NCI-H1930 (cell line): ENCODE results near the gene CTNNA1.

Experiments
- DNase-seq, 2 experiments: peaks; one replicate each; lab custom pipeline; 2025; lab: John Stamatoyannopoulos, UW

Gene CTNNA1

DNA sequence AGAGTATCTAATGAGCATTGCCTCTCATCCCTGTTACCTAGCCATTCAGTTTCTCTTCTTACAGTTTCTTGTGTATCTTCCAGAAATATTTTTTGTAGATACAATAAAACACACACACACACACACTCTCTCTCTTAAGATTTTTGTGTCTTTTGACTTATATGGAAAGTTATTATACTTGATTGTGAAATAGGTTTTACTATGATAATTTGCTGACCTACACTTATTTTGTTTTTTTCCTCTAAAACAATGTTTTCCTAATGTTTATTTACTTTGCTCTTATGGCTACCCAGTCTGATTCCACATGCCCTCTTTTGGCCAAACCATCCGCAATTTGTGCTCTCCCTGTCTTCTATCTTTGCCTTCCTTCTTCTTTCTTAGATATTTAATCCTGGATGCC is 96.7 kb downstream of the CTNNA1 start:
- DNase-seq = no peak

DNA sequence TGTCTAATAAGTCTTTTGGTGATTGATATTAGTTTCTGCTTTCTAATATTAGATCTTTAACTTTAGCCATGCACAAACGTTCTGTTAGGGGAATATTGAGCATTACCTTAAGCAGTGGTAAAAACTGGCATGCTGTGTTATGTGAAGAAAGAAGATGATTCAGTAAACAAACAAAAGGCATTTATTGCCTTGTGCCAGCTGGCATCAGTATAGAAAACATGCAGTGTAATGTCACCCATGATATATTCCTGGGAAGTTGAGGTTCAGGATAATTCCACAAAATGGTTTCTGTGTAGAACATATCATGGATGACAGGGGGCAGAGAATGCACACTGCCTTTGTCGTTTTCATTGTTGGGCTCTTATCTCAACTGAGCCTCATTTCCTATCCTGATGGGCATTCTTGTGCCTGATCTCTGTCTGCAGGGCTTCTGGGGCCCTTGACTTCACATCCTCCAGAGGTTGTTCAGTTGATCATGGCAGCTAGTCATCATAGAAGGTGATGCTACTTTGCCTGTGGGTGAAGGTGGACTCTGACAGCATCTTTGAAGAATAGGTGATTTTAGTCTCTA is 97.7 kb downstream of the CTNNA1 start:
- no peak for DNase-seq

- DNase-seq = no peak
These were observed 99.9 kb downstream of the CTNNA1 start for GRCh38 chr5:138853132-138853531.

DNA sequence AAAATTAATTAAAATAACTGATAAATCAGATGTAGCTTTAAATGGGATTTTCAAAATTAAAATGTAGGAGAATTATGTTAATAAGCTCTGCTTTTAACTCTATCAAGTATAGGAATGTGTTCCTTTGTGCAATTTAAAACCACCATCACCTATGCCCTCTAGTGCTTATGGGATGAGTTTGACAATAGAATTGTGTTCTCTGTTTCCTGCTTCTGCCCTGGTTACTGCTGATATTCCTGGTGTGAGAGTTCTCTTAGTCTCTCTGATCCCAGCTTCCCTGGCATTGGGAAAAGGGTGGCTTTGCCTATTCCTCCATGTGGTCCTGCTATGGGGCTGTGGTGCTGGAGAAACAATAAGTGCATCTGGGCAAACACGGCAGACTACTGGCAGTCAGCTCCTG is 113.8 kb downstream of the CTNNA1 start:
- DNase-seq = no peak

DNA sequence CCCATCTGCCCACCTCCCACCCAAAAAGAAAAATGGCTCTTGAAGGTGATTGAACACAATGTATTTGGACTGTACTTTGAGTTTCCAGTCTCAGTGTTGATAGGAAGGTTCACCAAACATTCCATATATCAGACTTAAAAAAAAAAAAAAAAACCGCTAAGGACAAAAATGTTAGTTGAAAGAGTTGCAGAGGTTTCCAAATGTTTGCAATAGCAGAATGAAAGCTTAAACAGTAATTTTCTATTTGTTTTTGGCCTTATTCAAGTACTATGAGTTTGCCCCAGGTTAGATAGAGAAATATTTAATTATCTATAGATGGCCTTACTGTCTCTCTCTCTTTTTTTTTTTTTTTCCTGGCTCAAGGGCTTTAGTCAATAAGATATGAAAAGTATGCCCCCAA is 115.8 kb downstream of the CTNNA1 start:
- no peak for DNase-seq

DNA sequence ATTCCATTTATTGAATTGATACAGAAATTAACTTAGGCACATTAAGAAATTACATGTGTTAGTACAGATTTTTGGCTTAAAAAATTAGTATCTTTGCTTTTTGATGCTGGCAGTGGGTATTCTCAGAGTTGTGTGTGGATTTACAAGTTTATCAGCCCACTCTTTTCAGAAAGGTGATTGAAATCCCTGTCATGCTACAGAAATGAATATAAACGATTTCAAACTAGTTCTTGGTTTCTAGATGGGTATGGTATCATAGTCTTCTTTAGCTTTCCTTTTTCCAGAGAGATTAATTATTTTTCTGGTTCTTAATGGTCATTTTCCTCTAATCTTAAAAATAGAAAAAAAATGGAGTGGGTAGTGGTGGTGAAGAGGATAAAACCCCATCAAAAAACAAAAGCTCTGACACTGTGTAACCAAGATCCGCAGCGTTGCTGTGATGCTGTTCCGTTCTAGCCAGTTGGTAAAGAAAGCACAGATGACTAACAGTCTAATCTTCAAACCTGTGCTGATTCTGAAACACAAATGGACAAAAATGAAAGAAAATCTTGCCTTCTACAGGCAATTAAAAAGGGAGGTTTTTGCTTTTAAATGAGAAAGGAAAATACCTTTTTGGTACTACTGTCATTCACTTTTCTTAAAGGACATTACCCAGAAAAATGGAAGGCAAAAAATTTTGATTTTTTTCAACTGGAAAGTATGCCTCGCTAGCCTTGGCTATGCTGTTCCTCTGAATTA is 116.7 kb downstream of the CTNNA1 start:
- no peak for DNase-seq

DNA sequence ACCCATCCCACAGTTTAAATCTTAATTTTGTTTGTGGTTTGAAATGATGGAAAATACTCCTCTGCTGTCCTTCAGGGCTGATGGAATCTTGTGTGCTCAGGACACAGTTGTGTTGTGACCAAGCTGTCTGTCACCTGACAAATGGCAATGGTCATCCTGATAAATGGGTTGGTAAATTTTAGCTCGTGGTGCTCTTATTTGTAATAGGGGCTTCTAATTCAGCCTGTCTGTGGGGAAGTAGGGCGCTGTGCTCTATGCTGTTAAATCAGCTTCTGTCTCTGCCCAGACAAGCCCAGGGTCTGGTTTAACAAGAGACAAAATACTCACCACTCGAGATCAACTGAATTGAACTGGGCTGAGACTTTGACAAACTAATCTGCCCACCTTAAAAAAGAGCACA is 117.4 kb downstream of the CTNNA1 start:
- no peak for DNase-seq

DNA sequence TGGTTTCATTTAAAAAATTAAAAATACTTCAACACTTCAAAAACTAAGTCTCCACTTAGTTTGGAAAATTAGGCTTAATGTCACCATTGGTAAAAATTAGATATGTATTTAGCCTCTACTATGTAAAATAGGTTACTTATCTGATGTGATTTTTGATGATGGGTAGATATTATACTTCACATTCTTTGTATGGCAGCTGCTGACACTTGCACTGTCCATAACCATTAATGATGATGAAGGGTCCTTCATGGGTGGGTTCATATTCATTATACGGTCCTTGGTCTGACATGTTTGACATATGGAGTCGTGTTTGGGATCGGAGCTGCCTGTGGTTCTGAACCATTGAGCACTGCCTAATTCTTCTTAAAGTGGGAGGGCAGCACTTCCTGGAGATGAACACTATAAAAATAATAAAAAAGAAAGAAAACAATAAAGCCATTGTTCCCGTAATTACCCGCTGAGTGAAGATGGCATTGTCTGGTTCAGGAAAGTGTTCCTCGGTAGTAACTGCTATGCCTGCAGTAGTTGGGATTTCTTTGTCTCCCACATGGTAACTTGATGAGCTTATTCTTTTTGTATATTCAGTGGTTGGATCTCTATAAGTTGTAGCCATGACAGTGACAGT is 119.7 kb downstream of the CTNNA1 start:
- DNase-seq = no peak

DNA sequence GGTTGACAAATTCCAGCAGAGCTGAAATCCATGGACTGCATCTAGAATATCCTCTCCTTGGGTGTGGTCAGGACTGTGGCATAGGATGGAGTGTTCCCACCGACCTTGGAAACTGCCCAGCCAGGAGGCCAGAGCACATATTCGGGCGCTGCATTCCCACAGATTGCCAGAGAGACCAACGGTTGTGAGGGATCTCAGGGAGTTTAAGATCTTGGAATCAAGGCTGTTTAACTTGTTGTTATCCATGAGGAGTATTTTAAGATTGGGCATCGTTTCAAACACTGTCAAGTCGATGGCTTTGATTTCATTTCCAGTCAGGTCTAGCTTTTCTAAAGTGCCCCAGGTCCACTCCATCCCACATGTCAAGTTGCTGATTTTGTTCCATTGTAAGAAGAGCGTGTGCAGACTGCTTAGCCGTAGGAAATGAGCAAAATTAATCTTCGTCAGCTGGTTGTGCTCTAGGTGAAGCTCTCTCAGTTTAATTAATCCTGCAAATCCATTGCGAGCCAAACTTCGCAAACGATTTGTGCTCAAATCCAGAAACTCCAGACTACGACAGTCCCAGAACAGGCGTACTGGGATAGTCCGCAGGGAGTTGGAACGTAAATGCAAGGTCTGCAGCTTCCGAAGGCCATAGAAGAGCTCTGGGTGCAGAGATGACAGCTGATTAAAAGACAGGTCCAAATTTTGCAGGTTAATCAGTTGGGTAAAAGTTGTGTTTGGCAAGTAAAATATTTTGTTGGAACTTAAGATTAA is 120.4 kb downstream of the CTNNA1 start:
- no peak for DNase-seq

- DNase-seq = no peak
These were observed 121.0 kb downstream of the CTNNA1 start for GRCh38 chr5:138874241-138874640.

DNA sequence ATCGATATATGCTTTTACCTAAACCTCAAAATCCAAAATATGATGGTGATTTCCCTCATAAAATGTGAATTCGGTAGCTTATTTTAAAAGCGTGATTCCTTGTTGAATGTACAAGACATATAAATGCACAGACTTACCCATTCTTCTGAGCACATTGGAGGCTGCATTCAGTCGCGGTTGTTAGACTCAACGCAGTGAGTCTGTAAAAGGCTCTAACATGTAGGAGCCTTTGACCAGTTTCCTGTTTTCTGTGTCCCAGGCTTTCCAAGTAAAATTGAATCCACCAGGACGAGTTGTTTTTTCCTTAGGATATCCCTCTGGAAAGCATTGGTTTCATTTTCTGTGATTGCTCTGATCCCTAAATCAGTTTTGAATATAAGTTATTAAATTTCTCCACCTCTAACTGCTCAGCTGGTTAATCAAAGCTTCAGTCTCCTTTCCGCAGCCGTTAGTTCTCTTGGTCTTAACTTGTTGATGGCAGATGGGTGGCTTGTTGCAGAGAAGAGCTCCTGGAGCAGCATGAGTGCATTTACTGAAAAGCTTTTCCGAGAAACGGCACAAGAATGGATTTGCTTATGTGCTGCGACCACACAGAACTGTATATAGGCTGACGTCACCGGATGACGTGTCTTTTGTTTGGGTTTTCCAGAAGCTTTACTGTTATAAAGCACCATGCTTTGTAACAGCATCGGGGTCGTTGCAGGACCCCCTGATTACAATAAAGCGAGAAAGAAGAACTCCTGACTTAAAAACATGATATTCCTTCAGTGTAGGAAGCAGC is 121.7 kb downstream of the CTNNA1 start, which contains the start of gene LRRTM2:
Gene LRRTM2, minus strand, starts transcription at position 565 of the 781 bp plus-strand sequence. Its CDS starts 424 bp downstream, at position 141.
- no peak for DNase-seq

- DNase-seq = no peak
These were observed 122.3 kb downstream of the CTNNA1 start for GRCh38 chr5:138875552-138875875.

GRCh38 chr5:138875946-138876345 is 122.7 kb downstream of the CTNNA1 start:
- DNase-seq = no peak

DNA sequence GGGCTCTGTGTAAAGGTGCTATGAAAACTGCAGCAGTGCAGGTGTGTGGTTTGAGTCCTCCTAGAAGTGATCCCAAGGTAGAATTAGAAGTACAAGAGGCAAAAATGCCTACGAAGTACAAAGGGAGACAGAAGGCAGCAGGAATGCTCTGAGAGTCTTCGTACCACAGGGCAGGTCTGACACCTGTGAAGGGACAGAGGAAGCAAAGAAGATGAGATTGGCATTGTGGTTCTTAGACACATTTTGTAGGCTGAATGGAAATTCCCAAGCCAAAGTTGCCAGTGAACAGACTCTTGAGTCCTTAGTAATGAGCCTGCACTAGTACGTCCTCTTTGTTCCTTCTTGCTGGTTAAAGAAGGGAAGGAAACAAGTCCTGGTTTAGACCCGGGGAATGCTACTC is 123.6 kb downstream of the CTNNA1 start:
- DNase-seq = no peak

DNA sequence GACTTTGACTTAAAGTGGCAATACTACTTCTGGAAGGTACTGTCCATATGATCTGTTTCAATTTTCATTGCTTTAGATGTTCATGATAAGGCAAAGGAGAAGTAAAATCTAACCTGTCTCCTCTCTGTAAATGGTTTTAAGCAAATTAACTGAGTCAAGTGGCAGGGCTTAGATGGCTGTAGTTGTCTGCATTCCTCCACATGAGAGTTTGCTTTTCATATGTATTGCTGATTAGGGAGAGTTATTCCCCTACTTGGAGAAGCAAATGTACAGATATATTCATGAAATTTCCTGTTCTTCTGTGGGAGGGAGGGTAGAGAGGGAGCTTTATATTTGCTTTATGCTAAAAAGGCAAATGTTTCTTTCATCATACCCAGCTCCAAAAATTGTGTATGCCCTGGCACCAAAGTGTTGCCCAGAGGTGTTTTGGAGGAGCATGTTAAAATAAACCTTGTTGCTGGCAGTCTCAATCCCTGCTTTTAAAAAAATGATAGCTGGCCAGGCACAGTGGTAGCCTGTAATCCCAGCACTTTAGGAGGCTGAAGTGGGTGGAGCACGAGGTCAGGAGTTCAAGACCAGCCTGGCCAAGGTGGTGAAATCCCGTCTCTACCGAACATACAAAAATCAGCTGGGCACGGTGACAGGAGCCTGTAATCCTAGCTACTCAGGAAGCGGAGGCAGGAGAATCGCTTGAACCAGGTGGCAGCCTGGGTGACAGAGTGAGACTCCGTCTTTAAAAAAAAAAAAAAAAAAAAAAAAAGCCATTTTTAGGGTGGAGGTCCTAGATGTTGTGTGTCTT is 125.4 kb downstream of the CTNNA1 start:
- DNase-seq = no peak

- DNase-seq = no peak
These were observed 130.0 kb downstream of the CTNNA1 start for GRCh38 chr5:138883211-138883610.

- no peak for DNase-seq
These were observed 130.9 kb downstream of the CTNNA1 start for GRCh38 chr5:138884094-138884493.

DNA sequence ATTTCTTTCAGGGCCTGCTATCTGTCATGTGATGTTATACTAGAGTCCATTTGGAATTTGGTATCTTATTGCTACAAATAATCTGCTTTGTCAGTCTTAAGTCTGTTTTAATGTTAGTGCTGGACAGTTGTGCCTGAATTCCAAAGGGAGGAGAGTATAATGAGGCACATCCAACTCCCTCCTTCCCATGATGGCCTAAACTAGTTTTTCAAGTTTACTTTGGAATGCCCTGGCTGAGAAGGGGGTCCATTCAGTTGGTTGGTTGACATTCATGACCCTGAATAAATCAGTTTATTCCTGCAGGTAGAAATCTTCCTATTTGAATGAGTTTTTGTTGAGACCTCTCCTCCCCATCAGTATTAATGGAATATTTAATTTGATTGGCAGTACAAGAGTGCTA is 131.3 kb downstream of the CTNNA1 start:
- DNase-seq = no peak

GRCh38 chr5:138889994-138890393 is 136.8 kb downstream of the CTNNA1 start:
- DNase-seq = no peak

DNA sequence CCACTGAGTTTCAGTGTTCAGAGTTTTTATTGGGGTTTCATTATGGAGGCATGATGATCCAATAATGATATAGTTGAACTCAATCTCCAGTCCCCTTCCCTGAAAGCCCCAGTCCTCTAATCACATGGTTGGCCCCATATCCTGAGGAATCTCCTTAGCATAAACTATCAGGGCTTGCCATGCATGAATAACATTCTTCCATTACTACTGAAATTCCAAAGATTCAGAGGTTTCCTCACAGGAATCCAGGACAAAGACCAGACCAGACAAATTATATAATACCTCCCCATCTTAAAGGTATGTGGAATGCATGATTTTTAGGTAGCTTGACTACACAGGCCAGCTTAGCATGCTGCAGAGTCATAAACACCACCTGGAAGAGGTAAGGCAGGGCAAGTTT is 137.4 kb downstream of the CTNNA1 start:
- no peak for DNase-seq

- DNase-seq = no peak
These were observed 142.7 kb downstream of the CTNNA1 start for GRCh38 chr5:138895918-138896317.
